ENCODE results near the gene MANBA. TPM values are rescaled to one million over a fixed set of nuclear protein-coding genes. Genes with fewer than 3 reads are reported as not detected.

MANBA gene
- total RNA-seq, 4 donors from 2014 or later: 8.9 to 15.5 (median 12.6) TPM

DNA sequence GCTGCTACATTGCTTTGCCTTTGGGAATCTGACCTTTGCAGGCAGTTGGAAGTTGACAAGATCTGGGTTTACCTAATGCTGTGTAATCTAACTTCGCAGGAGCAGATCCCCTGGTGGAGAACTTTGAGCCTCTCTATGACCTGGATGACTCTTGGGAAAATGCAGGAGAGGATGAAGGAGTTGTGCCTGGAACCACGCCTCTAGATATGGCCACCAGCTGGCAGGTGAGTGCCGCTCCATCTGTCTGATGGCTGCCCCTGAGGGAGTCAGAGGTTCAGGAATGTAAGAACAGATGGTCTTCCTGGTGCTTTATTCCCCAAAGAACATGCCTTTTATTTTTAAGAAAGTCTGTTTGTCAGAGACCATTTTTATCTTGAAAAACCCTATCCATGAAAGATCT, 150.3 kb downstream of the MANBA start:
- in situ Hi-C loops (cut with MboI; ENCODE audit: low sequenced_read_pairs in 4 of 4) (loop anchor here in 2 of 4 donors (25.0 kb wide), 1 partner anchor 173 kb away; no protein-coding TSS in a partner anchor), intact Hi-C loops (cut with DNase I; ENCODE audit: low total_unique reads) (loop anchor here (10.0 kb wide), 1 partner anchor 106 kb away; the partner anchor contains the start of gene NFKB1)
- H3K4me1 ChIP-seq: no peaks in the 10 kb centered on the region
- TF ChIP-seq, protein P1, sequence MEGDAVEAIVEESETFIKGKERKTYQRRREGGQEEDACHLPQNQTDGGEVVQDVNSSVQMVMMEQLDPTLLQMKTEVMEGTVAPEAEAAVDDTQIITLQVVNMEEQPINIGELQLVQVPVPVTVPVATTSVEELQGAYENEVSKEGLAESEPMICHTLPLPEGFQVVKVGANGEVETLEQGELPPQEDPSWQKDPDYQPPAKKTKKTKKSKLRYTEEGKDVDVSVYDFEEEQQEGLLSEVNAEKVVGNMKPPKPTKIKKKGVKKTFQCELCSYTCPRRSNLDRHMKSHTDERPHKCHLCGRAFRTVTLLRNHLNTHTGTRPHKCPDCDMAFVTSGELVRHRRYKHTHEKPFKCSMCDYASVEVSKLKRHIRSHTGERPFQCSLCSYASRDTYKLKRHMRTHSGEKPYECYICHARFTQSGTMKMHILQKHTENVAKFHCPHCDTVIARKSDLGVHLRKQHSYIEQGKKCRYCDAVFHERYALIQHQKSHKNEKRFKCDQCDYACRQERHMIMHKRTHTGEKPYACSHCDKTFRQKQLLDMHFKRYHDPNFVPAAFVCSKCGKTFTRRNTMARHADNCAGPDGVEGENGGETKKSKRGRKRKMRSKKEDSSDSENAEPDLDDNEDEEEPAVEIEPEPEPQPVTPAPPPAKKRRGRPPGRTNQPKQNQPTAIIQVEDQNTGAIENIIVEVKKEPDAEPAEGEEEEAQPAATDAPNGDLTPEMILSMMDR (IDR thresholded peaks at IDR 0.05 in 4 of 5, conservative IDR thresholded peaks at IDR 0.05 in 1 of 5): no peak
- TF ChIP-seq POLR2A (IDR thresholded peaks at IDR 0.05): no peak
- no peaks in the 10 kb centered on the region for H3K27me3 ChIP-seq
- no peak overlapping the region for H3K4me3 ChIP-seq
- no peak overlapping the region for H3K27ac ChIP-seq
- DNase-seq (no peak), ATAC-seq (no peak)
- peaks cover 0 to 98% of the 10 kb centered on the region in 2 donors for H3K36me3 ChIP-seq
- H3K9me3 ChIP-seq: no peaks in the 10 kb centered on the region

DNA sequence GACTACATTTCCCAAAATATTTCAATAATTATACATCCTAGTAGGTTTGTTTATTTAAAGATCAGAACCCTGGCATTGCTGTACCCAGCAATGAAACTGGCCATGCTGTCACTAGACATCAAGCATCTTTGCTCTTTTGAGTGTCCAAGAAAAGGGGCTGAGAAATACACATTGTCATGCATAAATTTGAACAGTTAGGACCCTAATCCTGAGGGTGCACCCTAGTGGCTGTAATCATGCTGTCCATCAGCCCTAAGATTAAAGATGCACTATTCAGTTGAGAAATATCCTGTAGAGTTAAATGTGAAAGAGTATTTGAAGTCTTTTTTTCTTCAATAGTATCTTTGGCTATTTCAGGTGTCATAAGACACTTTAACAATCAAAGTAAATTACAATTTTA, 150.8 kb downstream of the MANBA start:
- in situ Hi-C loops (cut with MboI; ENCODE audit: low sequenced_read_pairs in 4 of 4): loop anchor here in 2 of 4 donors (25.0 kb wide), 1 partner anchor 173 kb away; no protein-coding TSS in a partner anchor
- no peaks in the 10 kb centered on the region for H3K27me3 ChIP-seq
- TF ChIP-seq, protein P1 (IDR thresholded peaks at IDR 0.05 in 4 of 5, conservative IDR thresholded peaks at IDR 0.05 in 1 of 5): peak in 1 of 5 experiments; percentile 10
- no peak for TF ChIP-seq POLR2A (IDR thresholded peaks at IDR 0.05)
- H3K4me3 ChIP-seq: no peak overlapping the region
- no peaks in the 10 kb centered on the region for H3K4me1 ChIP-seq
- H3K27ac ChIP-seq: no peak overlapping the region
- no peak for DNase-seq
- no peaks in the 10 kb centered on the region for H3K9me3 ChIP-seq
- intact Hi-C loops (cut with DNase I; ENCODE audit: low total_unique reads): loop anchor here (10.0 kb wide), 1 partner anchor 105 kb away; the partner anchor contains the start of gene NFKB1
- H3K36me3 ChIP-seq: peaks cover 0 to 98% of the 10 kb centered on the region in 2 donors
- no peak for ATAC-seq

DNA sequence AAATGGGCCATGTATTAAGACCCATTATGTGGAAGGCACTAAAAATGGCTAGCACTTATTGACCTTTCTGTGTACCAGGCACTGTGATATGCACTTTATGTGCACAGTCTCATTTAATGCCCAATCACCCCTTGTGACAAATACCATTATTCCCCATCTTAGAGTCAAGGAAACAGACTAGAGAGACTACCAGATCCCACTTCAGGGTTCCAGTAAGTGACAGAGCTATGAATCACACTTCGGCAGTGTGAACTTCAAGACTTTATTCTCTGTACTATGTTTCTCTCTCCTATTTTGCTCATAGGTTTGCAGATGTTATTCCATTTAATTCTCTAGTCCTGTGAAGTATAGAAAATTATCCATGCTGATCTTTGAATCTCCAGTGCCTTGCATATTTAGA, 152.6 kb downstream of the MANBA start:
- Histone ChIP-seq H3K4me3 (no peak overlapping the region), H3K9me3 (no peaks in the 10 kb centered on the region), H3K36me3 (peaks cover 0 to 94% of the 10 kb centered on the region in 2 donors), H3K27ac (no peak overlapping the region), H3K4me1 (no peaks in the 10 kb centered on the region), H3K27me3 (no peaks in the 10 kb centered on the region)
- intact Hi-C loops (cut with DNase I; ENCODE audit: low total_unique reads): no loop called here
- no peak for ATAC-seq
- in situ Hi-C loops (cut with MboI; ENCODE audit: low sequenced_read_pairs in 4 of 4): loop anchor here in 2 of 4 donors (25.0 kb wide), 1 partner anchor 171 kb away; no protein-coding TSS in a partner anchor
- TF ChIP-seq POLR2A (IDR thresholded peaks at IDR 0.05): no peak
- TF ChIP-seq, protein P1 (IDR thresholded peaks at IDR 0.05 in 4 of 5, conservative IDR thresholded peaks at IDR 0.05 in 1 of 5): no peak
- no peak for DNase-seq

DNA sequence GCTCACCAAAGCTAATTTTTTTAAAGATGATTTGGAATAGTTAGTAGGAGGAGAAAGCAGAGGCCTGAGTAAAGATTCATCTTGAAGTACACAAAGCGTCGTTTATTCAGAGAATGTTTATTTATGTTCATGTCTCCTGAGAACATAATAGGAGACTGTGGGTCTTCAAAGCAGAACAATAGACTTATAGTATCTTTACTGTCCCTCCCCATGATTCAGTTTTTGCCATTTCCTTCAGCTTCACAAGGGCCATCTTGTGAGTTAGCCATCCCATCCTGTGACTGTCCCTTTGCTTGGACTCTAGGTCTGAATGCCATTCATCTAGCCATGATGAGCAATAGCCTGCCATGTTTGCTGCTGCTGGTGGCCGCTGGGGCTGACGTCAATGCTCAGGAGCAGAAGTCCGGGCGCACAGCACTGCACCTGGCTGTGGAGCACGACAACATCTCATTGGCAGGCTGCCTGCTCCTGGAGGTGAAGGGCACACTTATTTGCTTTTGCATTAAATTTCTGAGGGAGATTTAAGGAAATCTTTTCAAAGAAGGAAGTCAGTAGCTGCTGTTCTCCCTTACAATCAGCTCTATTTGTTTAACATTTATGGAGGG, 153.8 kb downstream of the MANBA start:
- H3K27me3 ChIP-seq: no peaks in the 10 kb centered on the region
- H3K4me1 ChIP-seq: no peaks in the 10 kb centered on the region
- intact Hi-C loops (cut with DNase I; ENCODE audit: low total_unique reads) (no loop called here), in situ Hi-C loops (cut with MboI; ENCODE audit: low sequenced_read_pairs in 4 of 4) (loop anchor here in 2 of 4 donors (25.0 kb wide), 1 partner anchor 170 kb away; no protein-coding TSS in a partner anchor)
- peaks cover 0 to 95% of the 10 kb centered on the region in 2 donors for H3K36me3 ChIP-seq
- ATAC-seq (no peak), DNase-seq (no peak)
- H3K4me3 ChIP-seq: no peak overlapping the region
- no peaks in the 10 kb centered on the region for H3K9me3 ChIP-seq
- TF ChIP-seq POLR2A (IDR thresholded peaks at IDR 0.05): no peak
- TF ChIP-seq, protein P1 (IDR thresholded peaks at IDR 0.05 in 4 of 5, conservative IDR thresholded peaks at IDR 0.05 in 1 of 5): no peak
- H3K27ac ChIP-seq: no peak overlapping the region
